G401 (cell line): Measurements from ENCODE around the gene CEACAM1. TPM values are rescaled to one million over a fixed set of nuclear protein-coding genes. Genes with fewer than 3 reads are reported as not detected.
"Not testable (repeated sequence)": the region's sequence is repeated elsewhere in the genome, so short reads cannot be mapped to it uniquely, and the experiment has no call there.

ENCODE experiments used
- DNase-seq: peaks from one replicate; pipeline ENCODE4 v3.0.0-alpha.2; 2015; ENCODE audit warnings: low spot score
- in situ Hi-C: cut with HindIII; loops from 2 replicates; pipeline ENCODE4 v1.10.0; 2016; ENCODE audit warnings: low sequenced_read_pairs, mixed read lengths
- total RNA-seq: library from RNA; depleted of rRNA; stranded (reverse); fragments of >200 nt; shearing (Covaris generic); gene quantifications from 2 replicates; pipeline ENCODE4 v1.2.3, GENCODE V29; 2014

Gene CEACAM1
- total RNA-seq, 1 experiment from 2014 or later, result 1.3 TPM

DNA sequence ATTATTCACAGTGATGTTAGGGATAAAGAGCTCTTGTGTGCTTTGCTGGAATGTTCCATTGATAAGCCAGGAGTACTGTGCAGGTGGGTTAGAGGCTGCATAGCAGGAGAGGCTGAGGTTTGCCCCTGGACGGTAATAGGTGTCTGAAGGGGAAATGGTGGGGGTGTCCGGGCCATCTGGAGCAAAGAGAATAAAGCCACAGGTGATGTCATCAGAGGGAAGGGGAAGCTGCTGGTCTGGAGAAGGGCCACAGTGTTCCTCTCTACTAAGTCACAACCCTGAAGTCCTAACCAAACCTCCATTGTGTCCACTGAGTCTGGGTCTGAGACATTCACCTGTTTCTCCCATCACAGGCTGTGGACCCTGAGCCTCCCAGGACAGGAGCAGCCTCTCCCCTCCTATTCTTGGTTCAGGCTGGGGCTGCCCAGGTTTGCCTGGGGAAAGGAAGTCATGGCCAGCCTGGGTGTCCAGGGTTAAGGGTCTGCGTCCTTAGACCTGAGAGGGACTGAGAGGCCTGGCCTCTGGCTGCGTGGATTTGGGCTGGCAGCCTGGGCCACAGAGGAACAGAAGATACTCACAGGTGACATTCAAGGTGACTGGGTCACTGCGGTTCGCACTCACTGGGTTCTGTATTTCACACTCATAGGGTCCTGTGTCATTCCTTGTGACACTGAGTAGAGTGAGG, 6.8 kb downstream of the CEACAM1 start:
- in situ Hi-C loops, result no loop called here

DNA sequence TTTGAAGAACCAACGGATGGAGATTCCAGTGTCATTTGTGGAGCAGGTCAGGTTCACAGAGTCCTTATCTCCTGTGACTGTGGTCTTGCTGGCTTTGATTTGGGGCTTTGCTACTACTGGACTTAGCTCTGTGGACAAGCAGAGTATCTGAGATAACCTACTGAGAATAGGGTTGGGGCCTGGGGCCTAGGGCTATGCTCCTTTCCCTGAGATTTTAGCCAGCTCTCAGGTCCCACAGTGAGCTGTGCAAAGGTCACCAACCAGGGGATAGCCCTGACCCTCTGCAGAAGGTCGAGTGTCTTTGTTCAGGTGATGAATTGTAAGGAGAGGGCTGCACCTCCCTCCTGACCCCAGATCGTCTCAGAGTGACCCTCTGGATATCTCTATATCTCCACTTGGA, 9.2 kb downstream of the CEACAM1 start:
- no peak for DNase-seq

More for the DNA sequence above, 6.8 kb downstream of the CEACAM1 start:
- no peak for DNase-seq

DNA sequence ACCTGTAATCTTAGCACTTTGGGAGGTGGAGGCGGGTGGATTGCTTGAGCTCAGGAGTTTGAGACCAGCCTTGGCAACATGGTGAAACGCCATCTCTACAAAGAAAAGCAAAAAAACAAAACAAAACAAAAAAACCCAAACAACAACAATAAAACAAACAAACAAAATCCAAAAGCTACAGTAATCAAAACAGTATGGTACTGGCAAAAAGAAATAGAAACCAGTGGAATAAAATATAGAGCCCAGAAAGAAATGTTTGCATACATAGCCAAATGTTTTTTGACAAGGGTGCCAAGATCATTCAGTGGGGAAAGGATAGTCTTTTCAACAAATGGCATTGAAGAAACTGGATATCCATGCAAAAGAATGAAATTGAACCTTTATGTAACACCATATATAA, 11.5 kb downstream of the CEACAM1 start:
- DNase-seq, result no peak
- in situ Hi-C loops, result no loop called here

More for the DNA sequence above, 9.2 kb downstream of the CEACAM1 start:
- in situ Hi-C loops, result no loop called here

DNA sequence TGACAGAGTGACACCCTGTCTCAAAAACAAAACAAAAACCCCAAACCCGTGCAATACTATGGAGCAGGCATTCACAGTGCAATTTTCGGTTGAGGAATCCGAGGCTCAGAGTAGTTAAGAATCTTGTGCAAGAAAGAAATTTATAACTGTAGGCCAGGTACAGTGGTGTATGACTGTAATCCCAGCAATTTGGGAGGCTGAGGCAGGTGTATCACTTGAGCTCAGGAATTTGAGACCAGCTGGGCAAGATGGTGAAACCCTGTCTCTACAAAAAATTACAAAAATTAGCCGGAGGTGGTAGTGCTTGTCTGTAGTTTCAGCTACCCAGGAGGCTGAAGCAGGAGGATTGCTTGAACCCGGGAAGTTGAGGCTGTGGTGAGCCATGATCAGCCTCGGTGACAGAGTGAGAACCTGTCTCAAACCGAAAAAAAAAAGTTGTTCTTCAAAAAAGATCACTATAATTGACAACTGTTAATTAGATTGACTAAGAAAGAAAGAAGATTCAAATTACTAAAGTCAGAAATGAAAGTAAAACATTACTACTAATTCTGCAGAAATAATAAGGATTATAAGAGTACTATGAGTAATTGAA, 12.9 kb downstream of the CEACAM1 start:
- DNase-seq, result no peak
- in situ Hi-C loops, result no loop called here

DNA sequence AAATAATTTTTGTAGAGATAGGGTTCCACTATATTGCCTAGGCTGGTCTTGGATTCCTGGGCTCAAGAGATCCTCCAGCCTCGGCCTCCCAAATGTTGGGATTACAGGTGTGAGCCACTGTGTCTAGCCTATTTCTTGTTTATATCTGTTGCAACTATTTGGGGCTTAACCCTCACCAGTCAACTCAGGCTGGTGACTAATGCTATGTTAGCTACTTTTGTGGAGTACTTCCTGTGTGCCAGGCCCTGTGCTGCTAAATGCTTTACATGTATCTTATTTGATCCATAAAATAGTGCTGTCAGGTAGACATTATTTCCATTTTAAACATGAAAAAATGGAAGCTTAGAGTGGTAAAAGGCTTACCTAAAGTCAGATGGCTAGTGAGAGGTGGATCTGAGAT, 13.8 kb downstream of the CEACAM1 start:
- no peak for DNase-seq
- in situ Hi-C loops, result no loop called here

DNA sequence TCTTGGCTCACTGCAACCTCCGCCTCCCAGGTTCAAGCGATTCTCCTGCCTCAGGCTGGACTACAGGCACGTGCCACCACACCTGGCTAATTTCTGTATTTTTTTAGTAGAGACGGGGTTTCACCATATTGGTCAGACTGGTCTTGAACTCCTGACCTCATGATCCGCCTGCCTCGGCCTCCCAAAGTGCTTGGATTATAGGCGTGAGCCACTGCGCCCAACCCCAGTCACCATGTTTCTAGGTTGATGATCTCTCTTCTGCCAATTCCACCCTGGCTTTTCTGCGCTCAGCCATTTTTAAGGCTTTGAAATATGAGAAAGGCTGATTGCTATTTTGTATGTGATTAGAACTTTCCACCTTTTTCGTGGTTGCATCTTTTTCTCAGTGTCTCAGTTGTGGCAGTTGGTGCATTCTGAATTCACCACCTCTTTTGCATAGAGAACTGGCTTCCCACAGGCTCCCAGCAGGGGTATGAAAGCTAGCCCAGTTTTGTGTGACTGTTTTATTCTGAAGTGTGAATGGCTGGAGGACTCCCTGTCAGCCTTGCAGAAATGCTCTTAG, 15.5 kb downstream of the CEACAM1 start:
- peak; percentile 88 for DNase-seq

DNA sequence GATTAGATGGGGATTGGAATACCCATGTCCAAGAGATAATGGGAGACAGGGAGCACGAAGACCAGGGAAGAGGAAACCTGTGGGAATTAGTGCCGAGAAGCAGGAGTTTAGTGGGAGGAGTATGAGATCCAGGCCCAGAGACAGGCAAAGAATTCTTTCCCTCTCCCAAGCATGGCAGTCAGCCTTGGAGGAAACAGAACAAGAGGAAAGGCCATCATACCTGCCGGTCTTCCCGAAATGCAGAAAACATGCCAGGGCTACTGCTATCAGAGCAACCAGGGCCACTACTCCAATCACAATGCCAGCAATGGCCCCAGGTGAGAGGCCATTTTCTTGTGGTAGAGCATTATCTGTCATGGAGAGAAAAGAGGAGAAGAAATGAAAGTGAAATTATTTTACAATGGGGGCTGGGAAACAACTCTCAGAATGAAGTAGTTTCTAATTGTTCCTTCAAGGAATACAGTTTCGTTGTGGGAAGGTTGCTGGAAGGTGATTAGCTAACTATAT, 16.1 kb downstream of the CEACAM1 start:
- in situ Hi-C loops, result no loop called here
- DNase-seq, result no peak

More for the DNA sequence above, 15.5 kb downstream of the CEACAM1 start:
- in situ Hi-C loops, result no loop called here

DNA sequence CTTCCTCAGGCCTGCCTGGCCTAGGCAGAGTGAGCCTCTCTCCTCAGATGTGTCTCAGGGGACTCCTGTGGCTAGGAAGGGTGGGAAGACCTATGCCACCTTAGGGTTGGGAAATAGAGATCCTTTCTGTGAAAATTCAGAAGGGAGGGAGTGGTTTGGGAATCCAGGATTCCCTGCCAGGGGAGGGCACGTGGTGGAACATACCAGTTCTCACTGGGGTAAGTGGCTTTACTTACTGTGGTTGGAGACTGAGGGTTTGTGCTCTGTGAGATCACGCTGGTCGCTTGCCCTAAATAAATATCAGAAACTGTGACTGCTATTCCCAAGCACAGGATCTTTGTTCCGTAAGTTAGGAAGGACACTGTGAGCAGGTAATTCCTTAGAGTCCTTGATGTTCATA, 16.9 kb downstream of the CEACAM1 start:
- in situ Hi-C loops, result no loop called here

DNA sequence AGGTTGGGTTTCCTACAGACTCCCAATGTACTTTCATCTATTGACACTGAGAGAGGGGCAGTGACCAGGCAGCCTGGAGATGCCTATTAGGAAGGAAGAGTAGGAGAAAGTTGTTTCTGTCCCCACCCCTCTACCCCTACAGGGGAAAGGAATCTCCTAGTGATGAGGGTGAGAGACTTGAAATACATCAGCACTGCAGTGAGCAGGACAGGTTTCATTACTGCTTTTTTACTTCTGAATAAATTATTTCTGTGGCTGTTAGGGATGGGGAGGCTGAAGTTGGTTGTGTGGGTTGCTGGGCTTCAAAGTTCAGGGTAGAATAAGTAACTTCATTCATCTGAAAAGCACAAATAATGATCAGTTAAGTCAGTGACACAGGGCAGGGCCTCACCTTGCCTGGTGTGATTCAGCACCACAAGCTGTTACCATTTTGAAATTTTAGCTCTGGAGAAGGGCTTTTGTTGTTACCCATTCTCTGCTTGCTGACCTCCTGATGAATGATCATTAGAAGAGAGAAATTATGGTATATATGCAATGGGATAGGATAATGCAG, 19.3 kb downstream of the CEACAM1 start:
- in situ Hi-C loops, result no loop called here
- DNase-seq, result no peak

More for the DNA sequence above, 16.9 kb downstream of the CEACAM1 start:
- DNase-seq, result no peak

DNA sequence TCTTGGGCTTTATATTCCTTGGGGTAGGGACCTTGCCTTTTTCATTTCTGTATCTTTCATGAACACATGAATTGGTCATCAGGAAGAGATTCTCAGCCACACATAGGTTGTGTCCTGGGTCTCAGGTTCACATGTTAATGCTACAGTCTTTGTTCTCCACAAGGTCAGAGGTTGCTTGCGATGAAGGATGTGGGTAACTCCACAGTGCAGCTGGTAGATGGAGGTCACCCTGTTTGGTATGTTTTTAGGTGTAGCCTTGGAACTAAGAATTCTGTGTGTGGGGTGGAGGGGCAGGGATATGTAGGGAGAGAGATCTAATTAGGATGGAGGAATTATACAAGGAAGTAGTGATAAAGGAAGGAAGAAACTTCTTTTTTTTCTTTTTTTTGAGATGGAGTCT, 23.2 kb downstream of the CEACAM1 start:
- in situ Hi-C loops, result no loop called here
- DNase-seq, result no peak

DNA sequence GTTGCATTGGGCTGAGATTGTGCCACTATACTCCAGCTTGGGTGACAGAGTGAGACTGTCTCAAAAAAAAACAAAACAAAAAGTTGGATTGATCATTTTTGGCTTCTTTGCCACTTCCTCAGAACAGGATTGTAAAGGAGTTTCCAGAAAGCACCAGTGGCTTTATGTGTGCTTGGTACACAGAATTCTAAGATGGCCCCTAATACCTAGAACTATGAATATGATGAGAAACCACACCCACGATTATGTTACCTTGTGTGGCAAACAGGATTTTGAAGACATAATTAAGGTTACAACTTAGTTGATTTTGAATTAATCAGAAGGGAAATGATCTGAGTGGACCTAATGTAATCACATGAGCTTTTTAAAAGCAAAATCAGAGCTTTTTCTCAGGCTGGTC, 26.5 kb downstream of the CEACAM1 start:
- in situ Hi-C loops, result no loop called here
- no peak for DNase-seq

DNA sequence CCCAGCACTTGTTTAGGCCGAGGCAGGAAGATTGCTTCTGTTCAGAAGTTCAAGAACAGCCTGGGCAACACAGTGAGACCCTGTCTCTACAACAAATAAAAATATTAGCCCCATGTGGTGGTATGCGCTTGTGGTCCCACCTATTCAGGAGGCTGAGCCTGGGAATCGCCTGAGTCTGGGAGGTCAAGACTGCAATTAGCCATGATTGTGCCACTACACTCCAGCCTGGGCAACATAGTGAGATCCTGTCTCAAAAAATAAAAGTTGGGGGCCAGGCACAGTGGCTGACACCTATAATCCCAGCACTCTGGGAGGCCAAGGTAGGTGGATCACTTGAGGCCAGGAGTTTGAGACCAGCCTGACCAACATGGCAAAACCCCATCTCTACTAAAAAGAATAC, 27.0 kb downstream of the CEACAM1 start:
- in situ Hi-C loops, DNase-seq: not testable (repeated sequence)

DNA sequence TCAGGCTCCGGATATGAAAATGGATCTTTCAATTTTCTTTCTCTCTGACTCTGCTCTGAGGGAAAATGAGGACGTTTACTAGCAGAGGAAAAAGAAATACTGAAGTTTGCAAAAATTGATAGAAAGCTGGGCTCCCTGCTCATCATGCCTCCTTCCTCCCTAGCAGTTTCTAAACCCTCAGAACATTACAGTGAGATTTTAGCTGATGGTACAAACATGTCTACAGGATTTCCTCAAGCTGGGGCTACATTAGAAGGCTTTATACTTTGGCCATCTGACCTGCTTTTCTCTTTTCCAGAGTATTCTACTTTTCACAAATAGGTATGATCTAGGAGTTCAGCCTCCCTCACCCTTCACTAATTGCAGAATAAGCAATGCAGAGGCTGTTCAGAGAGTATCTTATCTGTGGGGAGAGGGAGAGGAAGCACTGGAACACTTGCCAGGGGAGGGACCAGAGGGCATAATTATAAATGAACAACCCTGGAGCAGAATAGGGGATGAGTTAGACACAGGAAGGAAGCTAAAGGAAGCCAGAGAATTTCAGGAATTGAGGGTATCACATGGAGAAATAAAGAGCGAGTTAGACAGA, 30.0 kb downstream of the CEACAM1 start:
- in situ Hi-C loops, result no loop called here
- DNase-seq, result no peak

DNA sequence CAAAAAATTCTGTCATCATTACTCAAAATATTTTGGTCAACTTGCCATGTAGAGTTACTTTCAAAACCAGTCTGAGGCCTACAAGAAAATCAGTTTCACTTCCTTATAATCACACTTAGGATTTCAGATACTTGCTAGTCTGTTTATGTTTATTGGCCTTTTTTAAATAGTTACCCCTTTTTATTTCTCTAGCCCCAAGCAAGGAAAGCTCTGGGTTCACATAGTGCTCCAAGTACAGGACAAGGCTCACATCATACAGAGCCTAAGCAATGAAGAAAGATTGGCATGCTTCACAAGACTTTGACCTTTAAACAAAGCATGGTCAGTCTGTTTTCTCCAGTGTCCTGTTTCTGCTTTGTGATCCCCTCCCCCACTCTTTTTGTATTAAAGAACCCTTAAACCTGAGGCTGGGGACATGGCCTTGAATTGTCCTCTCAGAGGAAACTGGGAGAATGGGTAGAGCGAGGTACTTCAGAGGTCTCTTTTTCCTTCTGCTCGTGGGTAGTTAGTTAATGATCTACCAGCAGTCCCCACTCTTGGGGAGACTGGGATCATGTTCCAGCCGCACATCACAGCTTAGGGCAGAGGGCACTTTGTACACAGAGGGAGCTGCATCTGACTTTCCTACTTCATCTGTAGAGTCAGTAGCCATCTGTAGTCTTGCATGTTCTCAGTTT, 30.7 kb downstream of the CEACAM1 start:
- no peak for DNase-seq
- in situ Hi-C loops, result no loop called here

DNA sequence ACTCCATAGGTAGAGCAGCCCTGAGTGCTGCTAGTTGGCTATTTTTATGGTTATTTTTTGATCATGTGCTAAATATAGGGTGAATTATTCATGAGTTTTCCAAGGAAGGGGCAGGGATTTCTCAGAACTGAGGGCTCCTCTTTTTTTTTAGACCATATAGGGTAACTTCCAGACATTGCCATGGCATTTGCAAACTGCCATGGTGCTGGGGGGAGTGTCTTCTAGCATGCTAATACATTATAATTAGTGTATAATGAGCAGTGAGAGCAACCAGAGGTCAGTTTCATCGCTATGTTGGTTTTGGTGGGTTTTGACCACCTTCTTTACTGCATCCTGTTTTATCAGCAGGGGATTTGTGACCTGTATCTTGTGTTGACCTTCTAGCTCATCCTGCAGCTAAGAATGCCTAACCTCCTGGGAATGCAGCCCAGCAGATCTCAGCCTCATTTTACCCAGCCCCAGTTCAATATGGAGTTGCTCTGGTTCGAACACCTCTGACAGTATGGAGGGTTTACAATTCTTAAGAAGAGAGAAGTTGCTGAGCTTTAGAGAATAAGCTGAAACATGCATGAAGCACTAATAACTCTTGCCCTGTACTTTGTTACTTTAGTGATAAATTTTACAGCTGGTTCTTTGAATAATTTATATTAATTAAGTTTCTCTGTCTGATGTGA, 31.7 kb downstream of the CEACAM1 start:
- in situ Hi-C loops, result no loop called here
- no peak for DNase-seq

DNA sequence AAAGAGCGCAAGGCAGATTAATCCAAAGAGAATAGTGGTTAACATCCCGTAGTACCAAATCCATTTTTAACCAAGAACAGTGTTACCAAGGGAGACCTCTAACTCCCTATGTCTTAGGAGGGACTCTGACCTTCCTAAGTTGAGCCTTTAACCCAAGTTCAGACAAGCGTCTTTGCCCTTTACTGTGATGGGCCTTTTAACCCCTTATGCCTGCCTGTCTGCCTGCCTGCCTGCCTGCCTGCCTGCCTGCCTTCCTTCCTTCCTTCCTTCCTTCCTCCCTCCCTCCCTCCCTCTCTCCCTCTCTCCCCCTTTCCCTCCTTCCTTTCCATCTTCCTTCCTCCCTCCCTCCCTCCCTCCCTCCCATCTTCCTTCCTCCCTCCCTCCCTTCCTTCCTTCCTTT, 32.6 kb downstream of the CEACAM1 start:
- in situ Hi-C loops, result no loop called here

DNA sequence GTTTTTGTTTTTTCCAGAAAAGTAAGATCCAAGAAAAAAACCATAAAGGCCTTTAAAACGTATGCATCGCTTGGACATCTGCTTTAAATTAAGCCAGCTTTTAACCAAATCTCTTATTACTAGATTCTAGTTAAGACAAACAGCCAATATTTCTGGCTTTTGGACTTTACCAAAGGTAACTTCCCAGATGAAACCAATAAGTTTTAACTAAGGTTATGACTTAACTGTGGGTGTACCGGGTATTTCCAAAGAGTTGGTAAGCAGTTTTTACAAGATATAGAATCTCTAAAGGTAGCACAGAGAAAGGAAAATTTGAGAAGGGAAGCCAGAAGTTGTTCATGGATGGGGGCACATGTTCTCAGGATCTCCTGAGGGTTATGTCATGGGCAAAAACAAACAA, 34.0 kb downstream of the CEACAM1 start:
- DNase-seq, result no peak
- in situ Hi-C loops, result no loop called here

More for the DNA sequence above, 32.6 kb downstream of the CEACAM1 start:
- DNase-seq, result no peak

DNA sequence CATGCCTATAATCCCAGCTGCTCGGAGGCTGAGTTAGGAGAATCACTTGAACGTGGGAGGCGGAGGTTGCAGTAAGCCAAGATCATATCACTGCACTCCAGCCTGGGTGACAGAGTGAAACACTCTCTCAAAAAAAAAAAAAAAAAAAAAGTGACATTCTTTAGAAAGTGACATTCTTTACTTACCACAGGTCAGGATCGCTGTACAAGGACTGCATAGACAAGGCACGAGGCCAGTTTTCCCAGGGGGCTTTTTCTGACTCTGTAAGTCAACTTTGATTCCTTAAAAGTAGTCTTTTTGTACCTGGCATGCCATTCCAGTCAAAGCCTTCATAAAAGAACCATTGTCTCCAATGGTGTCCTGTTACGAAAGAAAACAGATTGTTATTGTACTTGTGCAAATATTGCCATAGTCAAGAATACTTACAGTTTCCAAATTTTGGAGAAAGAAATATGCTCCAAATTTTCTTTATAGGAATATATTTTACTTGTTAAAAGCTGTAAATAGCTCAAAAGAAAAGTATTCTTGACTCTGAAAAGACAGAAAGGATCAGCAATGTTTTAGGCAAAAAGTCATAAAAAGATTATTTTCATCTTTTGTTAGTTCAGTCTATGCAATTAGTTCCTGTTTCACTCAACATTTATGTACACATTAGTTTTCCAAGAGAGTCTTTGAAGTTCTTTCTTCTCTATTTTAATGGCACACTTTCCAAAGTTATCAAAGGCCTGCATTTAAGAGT, 39.3 kb downstream of the CEACAM1 start:
- in situ Hi-C loops, result no loop called here

More for the DNA sequence above, 39.3 kb downstream of the CEACAM1 start:
- DNase-seq, result no peak
